ENCODE results near the gene CNOT6L.
"Not testable (repeated sequence)": the region's sequence is repeated elsewhere in the genome, so short reads cannot be mapped to it uniquely, and the experiment has no call there.

CNOT6L gene

DNA sequence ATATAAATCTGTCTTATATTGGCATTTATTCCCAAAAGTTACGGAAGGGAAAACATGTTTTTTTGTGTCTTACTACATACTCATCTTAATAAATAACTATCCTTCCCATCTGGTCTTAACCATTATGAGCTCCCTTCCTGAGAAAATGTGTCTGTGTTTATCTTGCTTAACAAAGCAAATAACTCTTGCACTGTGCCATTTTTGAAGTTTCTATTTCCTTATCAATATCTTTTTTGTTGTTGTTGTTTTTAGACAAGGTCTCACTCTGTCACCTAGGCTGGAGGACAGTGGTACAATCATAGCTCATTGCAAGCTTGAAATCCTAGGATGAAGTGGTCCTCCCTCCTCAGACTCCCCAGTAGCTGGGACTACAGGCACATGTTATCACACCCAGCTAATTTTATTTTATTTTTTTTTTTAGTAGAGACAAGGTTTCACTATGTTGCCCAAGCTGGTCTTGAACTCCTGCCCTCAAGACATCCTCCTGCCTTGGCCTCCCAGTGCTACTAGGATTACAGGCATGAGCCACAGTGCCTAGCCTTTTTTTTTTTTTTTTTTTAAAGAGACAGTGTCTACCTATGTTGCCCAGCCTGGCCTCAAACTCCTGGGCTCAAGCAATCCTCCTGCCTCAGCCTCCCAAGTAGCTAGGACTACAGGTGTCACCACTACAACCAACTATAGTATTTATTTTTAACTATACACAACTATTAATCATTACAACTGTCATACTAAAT lies 36.9 kb downstream of the CNOT6L start:
- DNase-seq (ENCODE audit: low spot score) = no peak

DNA sequence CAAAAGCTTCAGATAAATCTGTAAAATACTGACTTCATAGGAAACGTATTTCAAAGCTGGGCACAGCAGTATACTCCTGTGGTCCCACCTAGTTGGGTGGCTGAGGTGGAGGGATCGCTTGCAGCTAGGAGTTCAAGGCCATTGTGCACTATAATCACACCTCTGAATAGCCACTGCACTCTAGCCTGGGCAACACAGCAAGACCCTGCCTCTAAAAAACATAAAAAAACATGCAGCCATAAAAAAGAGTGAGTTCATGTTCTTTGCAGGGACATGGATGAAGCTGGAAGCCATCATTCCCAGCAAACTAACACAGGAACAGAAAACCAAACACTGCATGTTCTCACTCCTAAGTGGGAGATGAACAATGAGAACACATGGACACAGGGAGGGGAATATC lies 38.4 kb downstream of the CNOT6L start:
- not testable (repeated sequence) for DNase-seq (ENCODE audit: low spot score)

DNA sequence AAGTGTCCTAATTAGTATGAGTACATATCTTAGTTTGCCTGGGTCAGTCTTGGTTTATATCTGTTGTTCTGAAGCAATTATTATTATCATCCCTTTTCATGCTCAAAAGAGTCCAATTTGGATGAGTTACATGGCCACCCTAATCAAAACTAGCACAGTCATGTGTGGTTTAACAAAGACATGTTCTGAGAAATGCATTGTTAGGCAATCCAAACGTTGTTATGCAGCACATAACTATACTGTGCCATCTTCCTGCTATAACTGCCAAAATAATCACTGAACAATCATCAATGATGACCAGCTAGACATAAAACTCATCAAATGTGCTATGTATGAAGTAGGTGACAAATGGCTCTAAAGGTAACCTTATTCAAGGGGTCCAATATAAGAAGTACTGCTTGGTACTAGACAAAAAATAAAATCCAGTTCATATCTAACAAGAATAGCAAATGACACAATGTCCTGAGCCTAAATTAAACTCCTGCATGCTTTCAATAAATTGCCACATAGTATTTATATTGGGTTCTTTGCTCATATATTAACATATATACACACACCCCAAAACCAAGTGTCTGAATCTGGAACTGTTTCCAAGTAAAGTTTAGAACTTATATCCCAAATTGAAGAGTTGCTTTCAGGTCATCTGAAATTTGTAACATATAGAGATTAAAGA lies 41.9 kb downstream of the CNOT6L start:
- no peak for DNase-seq (ENCODE audit: low spot score)

DNA sequence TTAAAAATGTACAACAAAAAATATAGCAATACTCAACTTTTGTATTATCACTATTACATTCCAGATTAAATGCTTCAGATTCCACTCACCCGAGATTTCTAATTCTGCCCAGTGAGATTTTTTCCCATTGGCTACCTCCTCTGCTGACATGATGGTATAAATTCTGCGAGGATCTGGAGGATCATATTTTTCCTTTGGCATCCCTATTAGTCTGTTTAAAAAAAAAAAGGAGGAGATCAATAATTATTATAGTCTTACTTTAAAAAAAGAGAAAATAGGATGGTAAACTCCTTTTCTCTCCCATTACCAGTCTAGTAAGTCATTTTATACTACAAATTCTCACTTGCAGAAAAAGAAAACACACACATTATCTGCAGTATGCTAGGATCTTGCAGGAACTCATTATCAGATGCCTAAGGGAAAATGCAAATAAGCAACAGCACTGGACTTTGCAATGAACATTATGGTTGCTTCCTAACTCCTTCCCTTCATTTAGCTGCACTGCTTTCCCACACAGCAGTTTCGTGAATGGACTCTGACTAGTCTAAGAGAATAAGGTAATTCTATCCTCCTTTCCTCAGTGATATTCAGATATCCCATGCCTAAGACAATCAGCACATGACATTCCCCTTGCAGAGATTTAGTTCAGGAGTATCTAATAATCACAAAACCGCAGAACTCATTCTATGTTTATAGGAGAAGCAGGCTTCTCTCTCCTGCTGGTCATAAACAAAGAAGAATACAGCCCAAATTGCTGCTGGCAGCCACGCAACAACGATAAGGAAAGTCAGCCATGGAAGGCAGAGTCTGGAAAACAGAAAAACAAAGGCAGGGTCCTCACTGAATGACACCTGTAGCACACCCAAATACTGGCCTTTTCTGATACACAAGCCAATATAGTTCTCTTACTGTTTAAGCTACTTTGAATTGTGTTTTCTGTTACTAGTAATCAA lies 42.7 kb downstream of the CNOT6L start:
- peak; percentile 35 for DNase-seq (ENCODE audit: low spot score)

DNA sequence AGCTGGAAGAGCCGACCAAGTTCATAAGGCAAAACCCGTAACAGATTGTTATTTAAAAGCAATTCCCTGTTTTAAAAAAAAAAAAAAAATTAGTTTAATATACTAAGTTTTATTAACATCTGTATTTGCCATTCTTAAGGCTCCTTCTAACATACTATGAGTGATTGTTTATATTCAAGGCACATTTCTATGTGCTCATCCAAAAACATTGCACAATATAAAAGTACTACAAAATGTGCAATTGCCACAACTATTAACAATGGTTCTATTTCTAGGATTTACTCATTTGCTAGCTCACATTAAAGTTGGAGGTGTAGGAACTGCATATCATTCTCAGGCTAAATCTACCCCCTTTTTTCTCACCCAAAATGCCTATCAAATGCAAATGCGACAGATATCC lies 46.1 kb downstream of the CNOT6L start:
- DNase-seq (ENCODE audit: low spot score) = no peak

DNA sequence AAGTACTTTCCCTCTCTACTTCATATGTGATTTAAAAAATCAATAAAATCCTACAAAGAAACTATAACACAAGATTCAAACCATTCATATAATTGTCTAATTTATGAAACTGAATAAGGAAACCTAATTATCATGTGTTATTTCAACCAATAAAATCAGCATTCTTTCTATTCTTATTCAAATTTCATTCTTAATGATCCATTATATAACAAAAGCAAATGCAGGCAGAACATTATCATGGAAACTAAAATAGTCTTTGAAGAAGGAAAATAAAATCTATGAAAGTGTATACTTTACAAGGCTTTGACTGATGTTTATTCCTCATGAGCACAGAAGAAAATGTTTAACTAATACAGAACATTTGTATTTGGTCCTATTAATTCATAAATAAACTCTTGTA lies 47.6 kb downstream of the CNOT6L start:
- DNase-seq (ENCODE audit: low spot score) = no peak

DNA sequence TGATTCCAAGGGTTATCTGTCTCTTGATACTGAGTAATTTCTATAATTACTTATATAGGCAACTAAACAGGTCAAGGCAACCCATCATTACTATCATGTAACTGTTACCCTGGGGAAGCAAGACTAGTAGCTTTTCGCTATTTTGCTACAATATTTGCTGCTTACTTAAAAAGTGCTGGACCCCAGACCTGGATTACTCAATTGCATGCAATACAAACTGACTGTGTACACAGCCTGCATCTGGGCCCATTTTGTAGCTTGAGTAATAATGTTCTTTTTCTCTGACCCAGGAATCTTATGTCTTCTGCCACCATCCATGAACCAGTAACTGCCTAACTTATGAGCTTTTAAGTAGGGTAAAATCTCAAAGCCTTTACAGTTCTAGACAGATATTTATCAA lies 53.4 kb downstream of the CNOT6L start:
- DNase-seq (ENCODE audit: low spot score) = no peak

DNA sequence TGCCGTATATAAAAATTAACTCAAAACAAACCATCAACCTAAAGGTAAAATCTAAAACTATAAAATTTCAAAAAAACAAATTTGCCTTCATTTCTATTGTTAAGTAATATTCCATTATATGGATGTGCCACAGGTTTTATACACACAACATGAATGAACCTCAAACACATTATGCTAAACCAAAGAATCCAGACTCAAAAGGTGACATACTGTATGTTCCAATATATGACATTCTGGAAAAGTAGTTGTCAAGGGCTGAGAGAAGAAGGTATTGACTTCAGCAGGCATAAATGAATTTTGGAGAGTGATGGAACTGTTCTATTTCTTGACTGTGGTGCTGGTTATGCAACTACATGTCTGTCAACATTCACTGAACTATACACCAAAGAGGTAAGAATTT lies 56.6 kb downstream of the CNOT6L start:
- DNase-seq (ENCODE audit: low spot score) = no peak

DNA sequence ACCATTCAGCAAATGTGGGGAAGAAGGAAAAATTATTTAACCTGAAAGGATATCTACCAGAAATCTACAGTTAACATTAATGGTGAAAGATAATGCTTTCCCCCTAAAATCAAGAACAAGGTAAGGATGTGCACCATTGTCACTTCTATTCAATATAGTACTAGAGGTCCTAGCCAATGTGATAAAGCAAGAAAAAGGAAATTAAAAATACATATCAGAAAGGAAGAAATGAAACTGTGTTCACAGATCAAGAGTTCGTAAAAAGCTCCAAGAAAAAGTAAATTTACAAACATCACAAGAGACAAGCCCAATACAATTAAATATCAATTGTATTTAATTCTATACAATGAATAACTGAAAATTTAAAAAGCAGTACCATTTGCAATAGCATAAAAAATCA lies 57.6 kb downstream of the CNOT6L start:
- no peak for DNase-seq (ENCODE audit: low spot score)

DNA sequence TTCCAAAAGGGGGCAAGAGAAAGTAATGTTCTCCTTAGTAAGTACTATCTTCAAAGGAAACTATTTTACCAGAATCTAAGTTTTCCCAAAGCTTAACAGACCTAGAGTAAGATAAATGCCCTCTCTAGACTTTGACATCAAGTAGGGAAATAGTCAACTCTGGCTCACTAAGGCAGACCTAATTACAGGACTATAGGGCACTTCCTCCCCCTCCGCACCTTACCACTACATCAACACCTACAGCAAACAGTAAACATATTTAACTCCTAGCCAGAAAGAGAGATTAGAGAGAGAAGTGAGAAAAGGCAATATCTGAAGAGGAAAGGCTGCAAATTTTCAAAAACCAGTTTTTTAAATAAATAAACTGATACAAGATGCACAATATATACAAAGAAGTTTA lies 60.4 kb downstream of the CNOT6L start:
- no peak for DNase-seq (ENCODE audit: low spot score)

DNA sequence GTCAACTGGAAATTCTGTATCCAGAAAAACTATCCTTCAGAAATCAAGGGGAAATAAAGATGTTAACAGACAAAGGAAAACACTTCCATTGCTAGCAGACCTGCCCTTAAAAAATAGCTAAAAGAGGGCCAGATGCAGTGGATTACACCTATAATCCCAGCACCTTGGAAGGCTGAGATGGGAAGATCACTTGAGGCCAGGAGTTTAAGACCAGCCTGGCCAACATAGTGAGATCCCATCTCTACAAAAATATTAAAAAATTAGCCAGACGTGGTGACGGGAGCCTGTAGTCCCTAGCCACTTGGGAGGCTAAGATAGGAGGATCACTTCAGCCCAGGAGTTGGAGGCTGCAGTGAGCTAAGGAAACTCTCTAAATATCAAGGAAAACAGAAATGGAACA lies 67.4 kb downstream of the CNOT6L start:
- DNase-seq (ENCODE audit: low spot score) = no peak

DNA sequence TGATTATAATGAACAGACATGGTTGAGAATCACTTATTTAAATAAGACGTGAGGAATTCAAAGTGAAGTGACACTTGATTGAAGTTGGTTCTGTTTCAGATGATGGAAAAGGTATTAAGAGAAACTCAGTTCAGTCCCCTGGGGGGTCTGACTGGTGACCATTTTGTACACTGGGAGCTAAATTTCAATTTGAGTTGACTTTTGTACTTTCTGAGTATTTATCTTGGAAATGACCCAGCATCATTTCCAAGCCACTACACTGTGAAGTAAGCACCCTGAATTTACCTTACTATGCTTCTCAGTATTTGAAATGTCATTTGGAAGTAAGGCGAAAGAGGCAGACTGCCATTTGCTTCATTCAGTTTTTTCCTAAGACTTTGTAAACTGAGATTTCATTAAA lies 73.4 kb downstream of the CNOT6L start:
- DNase-seq (ENCODE audit: low spot score) = no peak

DNA sequence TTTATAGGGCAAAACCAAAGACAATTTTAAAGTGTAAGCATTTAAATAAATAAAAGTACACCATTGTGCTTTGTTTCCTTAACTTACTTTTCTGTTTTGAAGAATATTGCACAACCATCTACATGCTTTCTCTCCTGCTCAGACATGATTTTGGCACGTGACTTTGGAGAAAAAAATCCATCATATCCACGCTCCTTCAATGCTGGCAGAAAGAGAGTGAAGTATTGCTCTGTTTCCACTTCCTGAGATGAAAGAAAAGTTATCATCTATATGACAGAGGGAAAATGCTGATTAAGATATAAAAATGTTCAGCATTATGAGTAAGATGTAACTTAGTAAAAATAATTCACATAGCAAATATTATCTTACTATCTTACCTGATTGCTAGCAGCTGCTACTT lies 77.1 kb downstream of the CNOT6L start:
- DNase-seq (ENCODE audit: low spot score) = no peak

DNA sequence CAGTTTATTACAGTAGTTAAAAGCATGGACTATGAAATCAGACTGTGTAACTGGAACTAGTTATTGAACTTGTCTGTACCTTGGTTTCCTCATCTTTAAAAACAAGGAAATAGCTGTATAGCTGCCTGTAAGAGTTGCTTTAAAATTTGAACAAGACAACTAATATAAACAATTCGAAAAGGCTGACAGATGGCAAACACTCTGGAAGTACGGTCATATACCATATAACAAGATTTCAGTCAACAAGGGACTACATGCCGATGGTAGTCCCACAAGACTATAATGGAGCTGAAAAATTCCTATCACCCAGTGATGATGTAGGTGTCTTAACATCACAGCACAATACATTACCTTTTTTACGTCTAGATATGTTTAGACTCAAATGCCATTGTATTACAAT lies 78.7 kb downstream of the CNOT6L start:
- no peak for DNase-seq (ENCODE audit: low spot score)

DNA sequence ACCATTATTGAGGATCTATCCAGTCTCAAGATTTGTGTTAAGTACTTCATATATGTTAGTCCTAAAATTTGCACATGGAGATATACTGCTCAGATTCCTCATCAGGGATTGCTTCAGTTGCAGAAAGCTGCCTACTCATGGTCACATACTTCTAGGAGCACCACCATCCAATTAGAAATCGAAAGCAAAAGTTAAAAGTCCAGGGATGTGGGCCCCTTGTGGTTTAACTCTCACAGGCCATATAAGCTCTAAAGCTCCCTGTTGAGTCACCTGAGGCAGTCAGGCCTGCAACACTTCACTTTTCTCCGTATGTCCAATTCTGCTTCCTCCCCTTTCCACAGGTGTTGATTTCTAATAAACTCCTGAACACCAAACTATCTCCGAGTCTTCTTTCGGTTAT lies 84.2 kb downstream of the CNOT6L start:
- no peak for DNase-seq (ENCODE audit: low spot score)

DNA sequence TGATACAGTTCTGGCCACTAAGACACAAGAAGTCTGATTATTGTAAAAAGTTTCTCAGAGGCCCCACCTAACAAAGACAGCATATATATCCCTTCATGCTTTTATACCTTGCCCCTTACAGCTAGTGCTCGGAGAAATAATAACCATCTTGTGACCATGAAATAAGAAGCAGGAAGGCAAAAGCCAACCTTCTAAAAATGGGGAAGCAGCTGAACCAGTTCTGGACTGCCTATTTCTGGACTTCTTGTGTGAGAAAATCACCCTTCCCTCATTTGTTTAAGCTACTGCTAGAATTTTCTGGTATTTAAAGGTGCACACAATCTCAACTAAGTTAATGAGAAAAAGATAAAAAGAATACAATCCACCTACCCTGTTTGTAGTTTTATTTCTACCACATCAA lies 87.5 kb downstream of the CNOT6L start:
- DNase-seq (ENCODE audit: low spot score) = no peak

DNA sequence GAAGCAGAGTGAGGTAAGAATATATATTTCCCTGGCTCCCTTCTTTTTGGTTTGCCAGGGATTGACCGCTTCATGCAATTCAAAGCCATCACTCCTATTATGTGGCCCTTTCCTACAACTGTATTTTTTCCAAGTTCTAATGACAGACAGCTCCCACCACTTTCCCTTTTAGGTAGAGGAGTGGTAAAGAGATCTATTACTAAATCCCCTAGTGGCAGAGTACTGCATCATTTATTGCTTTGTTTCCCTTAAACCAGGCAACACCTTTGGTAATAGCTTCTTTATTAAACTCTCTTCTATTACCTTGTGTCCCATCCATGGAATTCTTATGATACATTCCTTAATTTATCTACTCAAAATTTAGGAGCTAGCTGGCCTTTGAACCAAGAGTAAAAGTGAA lies 90.7 kb downstream of the CNOT6L start:
- DNase-seq (ENCODE audit: low spot score) = no peak

DNA sequence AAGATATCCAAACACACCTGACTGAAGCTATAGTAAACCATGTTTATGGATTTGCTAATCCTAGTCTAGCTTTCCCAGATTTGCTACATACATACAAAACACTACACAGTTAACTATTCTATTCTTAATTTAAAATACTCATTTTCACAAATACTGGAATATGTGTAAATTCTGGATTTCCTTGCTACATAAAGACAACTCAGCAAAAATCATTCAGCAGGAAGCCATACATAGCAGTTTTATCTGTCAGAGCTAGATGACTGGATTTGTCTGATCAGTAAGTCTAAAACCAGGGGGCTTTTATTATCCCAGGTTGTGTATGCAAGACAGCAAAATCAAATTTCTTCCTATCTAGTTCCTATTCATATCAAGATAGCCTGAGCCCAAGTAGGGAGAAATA lies 98.1 kb downstream of the CNOT6L start:
- no peak for DNase-seq (ENCODE audit: low spot score)

DNA sequence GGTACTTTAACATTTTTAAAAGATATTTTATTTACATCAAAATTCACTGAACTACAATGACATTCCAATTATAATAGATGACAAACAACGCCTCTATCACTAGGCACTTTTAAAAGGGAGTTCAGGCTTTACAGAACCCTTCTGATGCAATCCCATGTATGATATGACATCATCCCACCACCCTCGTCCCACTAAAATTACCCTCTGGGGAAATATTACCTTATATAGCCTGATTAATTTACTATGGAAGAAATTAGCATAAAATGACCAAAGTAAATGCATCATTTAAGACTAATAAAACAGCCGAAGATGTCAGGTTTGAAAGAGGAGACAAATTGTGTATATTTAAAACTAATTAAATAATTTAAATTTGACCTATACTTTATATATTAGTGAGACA lies 100.7 kb downstream of the CNOT6L start:
- DNase-seq (ENCODE audit: low spot score) = not testable (repeated sequence)

DNA sequence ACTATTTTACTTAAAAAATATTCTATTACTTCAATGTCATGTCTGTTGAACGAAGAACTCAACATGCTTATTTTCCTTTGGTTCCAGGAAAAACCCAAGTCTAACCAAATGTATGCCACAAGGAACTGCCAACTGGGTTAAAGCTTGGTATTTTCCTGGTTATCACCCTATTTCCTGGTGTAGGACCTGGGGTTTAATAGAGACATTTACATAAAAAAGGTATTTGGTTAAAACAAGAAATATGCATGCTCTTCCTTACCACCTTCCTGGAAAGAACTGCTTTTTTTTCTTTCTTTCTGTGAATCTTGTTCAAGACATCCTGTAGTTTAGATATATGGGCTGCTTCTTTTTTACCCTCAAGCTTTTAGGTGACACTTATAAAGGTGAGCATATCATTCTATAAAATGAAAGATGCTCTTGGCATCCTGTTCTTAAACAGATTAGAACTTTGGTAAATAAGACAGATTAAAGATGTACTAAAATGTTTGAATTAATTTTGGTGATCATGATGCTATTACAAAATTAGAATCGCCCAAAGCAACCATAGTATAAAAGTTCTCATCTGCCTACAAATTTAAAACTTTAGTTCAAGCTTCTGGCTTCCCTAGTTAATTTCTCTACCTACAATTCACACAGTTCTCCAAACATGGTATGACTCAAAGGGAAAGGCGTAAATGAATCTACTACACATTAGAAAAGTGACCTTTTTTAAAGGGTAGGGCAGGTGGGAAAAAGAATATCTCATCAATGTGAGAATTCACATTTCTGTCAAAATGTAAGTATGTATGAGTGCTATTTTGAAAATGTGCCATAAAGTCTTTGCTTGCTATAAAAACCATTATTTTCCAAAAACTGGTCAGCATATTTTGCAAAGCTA lies 103.5 kb downstream of the CNOT6L start:
- DNase-seq (ENCODE audit: low spot score) = no peak

DNA sequence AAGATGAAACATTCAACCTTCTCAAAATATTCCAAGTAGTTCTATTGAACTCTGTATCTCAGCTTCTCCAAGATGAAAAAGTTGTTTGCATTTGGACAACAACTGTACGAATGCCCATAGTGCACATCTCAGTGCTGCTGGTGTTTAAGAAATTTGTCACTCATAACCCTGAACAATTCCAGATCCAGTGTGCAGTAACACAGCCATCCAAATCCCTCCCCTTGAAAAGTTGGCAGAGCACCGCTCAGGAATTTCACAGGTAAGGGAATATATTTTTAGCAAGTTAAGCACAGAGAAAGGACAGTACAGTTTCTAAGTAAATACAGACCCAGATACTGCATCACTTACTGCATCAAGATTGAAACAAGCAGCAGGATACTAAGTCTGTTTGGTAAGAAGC lies 104.7 kb downstream of the CNOT6L start:
- no peak for DNase-seq (ENCODE audit: low spot score)

DNA sequence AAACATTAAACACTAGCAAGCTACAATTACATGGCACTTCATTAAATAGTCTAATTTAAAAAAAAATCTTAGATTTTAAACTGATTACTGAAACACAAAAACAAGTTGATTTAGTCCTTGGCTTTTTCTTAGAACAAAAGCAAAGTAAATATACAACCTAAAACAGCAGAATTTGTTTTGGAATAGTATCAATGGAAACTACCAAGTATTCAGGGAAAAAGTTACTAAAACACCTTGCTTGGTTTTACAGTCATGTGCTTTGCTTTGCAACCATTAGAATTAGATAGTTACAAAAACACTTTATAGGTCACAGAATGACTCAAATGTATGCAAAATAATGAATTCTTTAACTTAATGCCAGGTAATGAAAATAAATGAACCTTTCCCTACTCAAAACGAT lies 105.3 kb downstream of the CNOT6L start:
- DNase-seq (ENCODE audit: low spot score) = no peak

Measured in COLO829 (cell line).